OCI-LY1 (cell line): ENCODE measurements around the gene ACSL6.

ENCODE experiments used
- H2AFZ ChIP-seq: fragments of 200-600 bp; sonication (generic), shearing (Covaris generic); 2 replicates; pipeline ENCODE4 v1.6.0; 2014; ENCODE audit warnings: antibody characterized with exemption, mild to moderate bottlenecking, low read length
- H3F3A ChIP-seq: fragments of 200-600 bp; sonication (generic), shearing (Covaris generic); 2 replicates; pipeline ENCODE4 v1.6.0; 2014; ENCODE audit warnings: mild to moderate bottlenecking, antibody characterized with exemption, low read length, moderate library complexity; ENCODE audit not compliant: insufficient read depth
- H3K27ac ChIP-seq: fragments of 200-600 bp; sonication (generic); 2 replicates; pipeline ENCODE4 v1.5.1; 2014; ENCODE audit warnings: low read length, mixed run types, mild to moderate bottlenecking, low read depth; ENCODE audit not compliant: poor library complexity, severe bottlenecking
- H3K27me3 ChIP-seq: fragments of 200-600 bp; sonication (generic); 2 replicates; pipeline ENCODE4 v1.6.0; 2014; ENCODE audit warnings: antibody characterized with exemption, mild to moderate bottlenecking, low read length, moderate library complexity; ENCODE audit not compliant: insufficient read depth
- H3K36me3 ChIP-seq: fragments of 200-600 bp; sonication (generic); 2 replicates; pipeline ENCODE4 v1.6.1; 2014; ENCODE audit warnings: mild to moderate bottlenecking, antibody characterized with exemption, low read length, moderate library complexity, mixed read lengths; ENCODE audit not compliant: insufficient read depth
- H3K4me1 ChIP-seq: fragments of 200-600 bp; sonication (generic); 2 replicates; pipeline ENCODE4 v1.5.1; 2014; ENCODE audit warnings: mild to moderate bottlenecking, low read length, moderate library complexity; ENCODE audit not compliant: insufficient read depth, severe bottlenecking
- H3K4me2 ChIP-seq: fragments of 200-600 bp; sonication (generic), shearing (Covaris generic); 2 replicates; pipeline ENCODE4 v1.6.1; 2014; ENCODE audit warnings: low read length
- H3K4me3 ChIP-seq: fragments of 200-600 bp; sonication (generic); 2 replicates; pipeline ENCODE4 v1.5.1; 2014; ENCODE audit warnings: low read length, low read depth, mild to moderate bottlenecking, mixed read lengths; ENCODE audit not compliant: poor library complexity, severe bottlenecking
- H3K79me2 ChIP-seq: fragments of 200-600 bp; shearing (Covaris generic); 2 replicates; pipeline ENCODE4 v1.6.1; 2016; ENCODE audit warnings: mixed run types, low read length, mixed read lengths; ENCODE audit not compliant: insufficient read depth
- H3K9ac ChIP-seq: fragments of 200-600 bp; sonication (generic), shearing (Covaris generic); 2 replicates; pipeline ENCODE4 v1.6.1; 2014; ENCODE audit warnings: mild to moderate bottlenecking, low read length, mixed read lengths
- H3K9me2 ChIP-seq: fragments of 200-600 bp; sonication (generic), shearing (Covaris generic); 2 replicates; pipeline ENCODE4 v1.6.1; 2014; ENCODE audit warnings: low read depth, mild to moderate bottlenecking, low read length, mixed read lengths
- H3K9me3 ChIP-seq: fragments of 200-600 bp; shearing (Covaris generic); 2 replicates; pipeline ENCODE4 v1.6.1; 2014; ENCODE audit warnings: low read length, mixed read lengths
- H4K20me1 ChIP-seq: fragments of 200-600 bp; sonication (generic), shearing (Covaris generic); 2 replicates; pipeline ENCODE4 v1.6.0; 2016; ENCODE audit warnings: mild to moderate bottlenecking, low read length; ENCODE audit not compliant: insufficient read depth
- EZH2 ChIP-seq: fragments of 200-600 bp; sonication (generic), shearing (Covaris generic); IDR thresholded peaks from 2 replicates; pipeline ENCODE4 v1.8.0; 2017; ENCODE audit warnings: borderline replicate concordance, mixed run types, mild to moderate bottlenecking, antibody characterized with exemption, low read length, moderate library complexity, mixed read lengths
- TF ChIP-seq, protein P1 (sequence below): fragments of 200-600 bp; sonication (generic), shearing (Covaris generic); IDR thresholded peaks from 2 replicates; pipeline ENCODE4 v1.5.1; 2017; ENCODE audit warnings: mild to moderate bottlenecking, antibody characterized with exemption, low read length, moderate library complexity, mixed read lengths

ACSL6 gene

GRCh38 chr5:131981516-131981915, 29.9 kb downstream of the ACSL6 start:
- no peaks in the 10 kb centered on the region for H4K20me1 ChIP-seq
- no peaks in the 10 kb centered on the region for H3K9me3 ChIP-seq
- H3K27ac ChIP-seq, result no peak overlapping the region
- H3K4me3 ChIP-seq, result no peak overlapping the region
- no peak overlapping the region for H3K4me2 ChIP-seq
- H2AFZ ChIP-seq, result no peak overlapping the region
- H3K27me3 ChIP-seq, result no peaks in the 10 kb centered on the region
- no peaks in the 10 kb centered on the region for H3K36me3 ChIP-seq
- no peaks in the 10 kb centered on the region for H3K9me2 ChIP-seq
- TF ChIP-seq EZH2, result no peak
- TF ChIP-seq, protein P1, sequence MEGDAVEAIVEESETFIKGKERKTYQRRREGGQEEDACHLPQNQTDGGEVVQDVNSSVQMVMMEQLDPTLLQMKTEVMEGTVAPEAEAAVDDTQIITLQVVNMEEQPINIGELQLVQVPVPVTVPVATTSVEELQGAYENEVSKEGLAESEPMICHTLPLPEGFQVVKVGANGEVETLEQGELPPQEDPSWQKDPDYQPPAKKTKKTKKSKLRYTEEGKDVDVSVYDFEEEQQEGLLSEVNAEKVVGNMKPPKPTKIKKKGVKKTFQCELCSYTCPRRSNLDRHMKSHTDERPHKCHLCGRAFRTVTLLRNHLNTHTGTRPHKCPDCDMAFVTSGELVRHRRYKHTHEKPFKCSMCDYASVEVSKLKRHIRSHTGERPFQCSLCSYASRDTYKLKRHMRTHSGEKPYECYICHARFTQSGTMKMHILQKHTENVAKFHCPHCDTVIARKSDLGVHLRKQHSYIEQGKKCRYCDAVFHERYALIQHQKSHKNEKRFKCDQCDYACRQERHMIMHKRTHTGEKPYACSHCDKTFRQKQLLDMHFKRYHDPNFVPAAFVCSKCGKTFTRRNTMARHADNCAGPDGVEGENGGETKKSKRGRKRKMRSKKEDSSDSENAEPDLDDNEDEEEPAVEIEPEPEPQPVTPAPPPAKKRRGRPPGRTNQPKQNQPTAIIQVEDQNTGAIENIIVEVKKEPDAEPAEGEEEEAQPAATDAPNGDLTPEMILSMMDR, result no peak
- no peak overlapping the region for H3K9ac ChIP-seq
- no peaks in the 10 kb centered on the region for H3F3A ChIP-seq
- H3K4me1 ChIP-seq, result no peaks in the 10 kb centered on the region
- no peaks in the 10 kb centered on the region for H3K79me2 ChIP-seq

- Histone ChIP-seq H3K27me3 (no peaks in the 10 kb centered on the region), H3K4me1 (no peaks in the 10 kb centered on the region), H3K4me3 (no peak overlapping the region), H4K20me1 (no peaks in the 10 kb centered on the region), H3K79me2 (no peaks in the 10 kb centered on the region), H3K4me2 (no peak overlapping the region), H3K9me3 (no peaks in the 10 kb centered on the region), H3K27ac (no peak overlapping the region), H3K36me3 (no peaks in the 10 kb centered on the region), H3K9me2 (no peaks in the 10 kb centered on the region), H2AFZ (no peak overlapping the region), H3F3A (no peaks in the 10 kb centered on the region), H3K9ac (no peak overlapping the region)
- no peak for TF ChIP-seq EZH2
- TF ChIP-seq, protein P1, result no peak
These were observed 30.8 kb downstream of the ACSL6 start for GRCh38 chr5:131980696-131981095.

DNA sequence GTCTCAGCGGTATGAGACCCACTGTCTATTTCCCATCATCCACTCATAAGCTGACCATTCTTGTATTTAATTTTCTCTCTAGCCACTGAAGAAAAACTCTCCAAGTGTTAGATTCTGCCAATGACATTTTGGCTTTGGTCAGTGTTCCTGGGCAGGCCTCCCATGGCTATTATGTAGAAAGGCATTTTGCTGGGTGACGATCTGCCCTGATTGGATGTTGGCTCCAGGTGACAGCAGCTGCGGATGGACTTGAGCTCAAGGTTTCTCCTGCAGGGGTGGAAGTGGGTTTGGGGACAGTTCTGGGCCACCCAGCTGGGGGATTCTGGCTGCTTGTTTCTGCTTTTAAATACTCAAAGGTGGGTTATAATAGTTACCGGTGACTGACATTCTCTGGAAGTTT, 31.6 kb downstream of the ACSL6 start:
- H3K9me3 ChIP-seq, result no peaks in the 10 kb centered on the region
- no peak overlapping the region for H3K27ac ChIP-seq
- no peak overlapping the region for H3K9ac ChIP-seq
- H3F3A ChIP-seq, result no peaks in the 10 kb centered on the region
- H3K36me3 ChIP-seq, result no peaks in the 10 kb centered on the region
- H3K9me2 ChIP-seq, result no peaks in the 10 kb centered on the region
- H3K79me2 ChIP-seq, result no peaks in the 10 kb centered on the region
- no peaks in the 10 kb centered on the region for H3K4me1 ChIP-seq
- H4K20me1 ChIP-seq, result no peaks in the 10 kb centered on the region
- no peak overlapping the region for H2AFZ ChIP-seq
- TF ChIP-seq EZH2, result no peak
- TF ChIP-seq, protein P1, result no peak
- H3K4me3 ChIP-seq, result no peak overlapping the region
- no peaks in the 10 kb centered on the region for H3K27me3 ChIP-seq
- H3K4me2 ChIP-seq, result no peak overlapping the region
